BLaER1 (cell line): ENCODE data around the gene ANTXR1.

Experiments used
- H3K27ac ChIP-seq: shearing (Covaris generic); formaldehyde crosslinking; 2 replicates; pipeline ENCODE4 v1.8.1; 2022
- H3K27me3 ChIP-seq: shearing (Covaris generic); formaldehyde crosslinking; 2 replicates; pipeline ENCODE4 v1.8.1; 2022
- H3K36me3 ChIP-seq: shearing (Covaris generic); formaldehyde crosslinking; 2 replicates; pipeline ENCODE4 v1.8.1; 2022
- H3K4me1 ChIP-seq: shearing (Covaris generic); formaldehyde crosslinking; 2 replicates; pipeline ENCODE4 v1.8.1; 2022
- H3K4me2 ChIP-seq: shearing (Covaris generic); formaldehyde crosslinking; 2 replicates; pipeline ENCODE4 v1.8.1; 2022
- H3K4me3 ChIP-seq: shearing (Covaris generic); formaldehyde crosslinking; 2 replicates; pipeline ENCODE4 v1.8.1; 2022
- H3K9ac ChIP-seq: shearing (Covaris generic); formaldehyde crosslinking; 2 replicates; pipeline ENCODE4 v1.8.1; 2022
- H3K9me3 ChIP-seq: shearing (Covaris generic); formaldehyde crosslinking; 2 replicates; pipeline ENCODE4 v1.8.1; 2022
- H4K20me1 ChIP-seq: shearing (Covaris generic); formaldehyde crosslinking; 2 replicates; pipeline ENCODE4 v1.8.1; 2022
- Cebpa-rat ChIP-seq: shearing (Covaris generic); IDR thresholded peaks from 2 replicates; pipeline ENCODE4 v1.8.1; 2022

The ANTXR1 gene

DNA sequence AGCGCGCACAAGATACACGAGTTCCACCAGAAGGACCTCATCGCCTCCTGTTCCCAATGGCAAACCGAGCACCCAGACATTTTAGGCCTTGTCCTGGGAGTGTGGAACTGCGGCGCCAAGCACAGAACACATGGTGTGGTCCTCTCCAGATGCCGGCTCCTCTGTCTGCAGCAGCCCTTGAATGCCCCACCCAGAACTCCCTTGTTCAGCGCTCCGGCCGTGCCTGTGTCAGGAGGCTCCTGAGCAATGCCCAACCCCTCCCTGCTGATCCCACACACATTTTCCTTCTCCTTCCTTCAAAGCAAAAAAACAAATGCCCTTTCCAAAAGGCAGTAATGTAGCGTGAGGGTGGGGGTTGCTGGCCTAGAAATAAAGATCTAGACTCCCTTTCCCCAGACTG lies 284.2 kb downstream of the ANTXR1 start:
- Histone ChIP-seq H3K9me3 (no peaks in the 10 kb centered on the region), H3K9ac (no peak overlapping the region), H3K4me3 (no peak overlapping the region), H3K27ac (no peak overlapping the region), H3K4me2 (no peak overlapping the region), H4K20me1 (no peaks in the 10 kb centered on the region), H3K36me3 (no peaks in the 10 kb centered on the region), H3K4me1 (no peaks in the 10 kb centered on the region), H3K27me3 (no peaks in the 10 kb centered on the region)
- no peak for TF ChIP-seq Cebpa-rat

- H3K27ac ChIP-seq = no peak overlapping the region
- TF ChIP-seq Cebpa-rat = no peak
- H3K9me3 ChIP-seq = no peaks in the 10 kb centered on the region
- H3K9ac ChIP-seq = no peak overlapping the region
- no peak overlapping the region for H3K4me2 ChIP-seq
- no peak overlapping the region for H3K4me3 ChIP-seq
- no peaks in the 10 kb centered on the region for H4K20me1 ChIP-seq
- no peaks in the 10 kb centered on the region for H3K27me3 ChIP-seq
- H3K36me3 ChIP-seq = no peaks in the 10 kb centered on the region
- H3K4me1 ChIP-seq = no peaks in the 10 kb centered on the region
These were observed 285.3 kb downstream of the ANTXR1 start for GRCh38 chr2:69298261-69298660.

GRCh38 chr2:69298862-69299261 lies 285.9 kb downstream of the ANTXR1 start:
- no peak for TF ChIP-seq Cebpa-rat
- Histone ChIP-seq H4K20me1 (no peaks in the 10 kb centered on the region), H3K9ac (no peak overlapping the region), H3K4me2 (no peak overlapping the region), H3K27ac (no peak overlapping the region), H3K4me1 (no peaks in the 10 kb centered on the region), H3K36me3 (no peaks in the 10 kb centered on the region), H3K27me3 (no peaks in the 10 kb centered on the region), H3K4me3 (no peak overlapping the region), H3K9me3 (peaks cover 1% of the 10 kb centered on the region)
